PC-9 (cell line): Measurements from ENCODE around the gene ZNF48. TPM values are rescaled to one million over a fixed set of nuclear protein-coding genes. Genes with fewer than 3 reads are reported as not detected.

Experiments
- BruUV-seq: library from RNA; stranded (reverse); fragments of 400-500 nt; replicated peaks from 2 replicates; lab custom pipeline; 2021; lab: Mats Ljungman, UMichigan
- CTCF ChIA-PET: fragments of 300-600 bp; sonication (Branson Sonifier 250); formaldehyde crosslinking; loops from one replicate; lab custom pipeline; 2022; ENCODE audit warnings: antibody characterized with exemption; lab: Charles Lee
- POLR2A ChIA-PET: fragments of 300-600 bp; sonication (Branson Sonifier 250); formaldehyde crosslinking; loops from one replicate; lab custom pipeline; 2022; ENCODE audit warnings: antibody characterized with exemption; ENCODE audit not compliant: unreplicated experiment; lab: Charles Lee
- DNase-seq, 2 experiments: peaks; one replicate each; pipeline versions ENCODE4 v3.0.0 to v3.0.0-alpha.2; 2015 to 2022; ENCODE audit warnings: mixed read lengths in 1 of 2
- H2AFZ ChIP-seq: fragments of 200-600 bp; sonication (generic); 2 replicates; pipeline ENCODE4 v1.8.1; 2017; ENCODE audit warnings: antibody characterized with exemption
- H3F3A ChIP-seq: fragments of 200-600 bp; sonication (generic); 2 replicates; pipeline ENCODE4 v1.8.1; 2017; ENCODE audit warnings: antibody characterized with exemption, mild to moderate bottlenecking, low read depth; ENCODE audit not compliant: insufficient read depth
- H3K27ac ChIP-seq: fragments of 200-600 bp; sonication (generic); 2 replicates; pipeline ENCODE4 v1.6.1; 2016; ENCODE audit warnings: mixed run types
- H3K27me3 ChIP-seq: fragments of 200-600 bp; sonication (generic); 2 replicates; pipeline ENCODE4 v1.6.1; 2016; ENCODE audit warnings: low read depth, mixed run types; ENCODE audit not compliant: insufficient read depth
- H3K36me3 ChIP-seq: fragments of 200-600 bp; sonication (generic); 2 replicates; pipeline ENCODE4 v1.6.1; 2016; ENCODE audit warnings: low read depth, mixed run types
- H3K4me1 ChIP-seq: fragments of 200-600 bp; sonication (generic); replicated peaks from 2 replicates; pipeline ENCODE4 v1.6.1; 2016; ENCODE audit warnings: mixed run types; ENCODE audit not compliant: insufficient read depth
- H3K4me2 ChIP-seq: fragments of 200-600 bp; sonication (generic); 2 replicates; pipeline ENCODE4 v1.6.1; 2017; ENCODE audit warnings: mixed run types
- H3K4me3 ChIP-seq: fragments of 200-600 bp; sonication (generic); 2 replicates; pipeline ENCODE4 v1.6.1; 2016; ENCODE audit warnings: mixed run types
- H3K79me2 ChIP-seq: fragments of 200-600 bp; sonication (generic); 2 replicates; pipeline ENCODE4 v1.6.1; 2017; ENCODE audit warnings: low read depth, mixed run types
- H3K9me2 ChIP-seq: fragments of 200-600 bp; sonication (generic); 2 replicates; pipeline ENCODE4 v1.8.1; 2017; ENCODE audit warnings: mild to moderate bottlenecking; ENCODE audit not compliant: insufficient read depth
- H3K9me3 ChIP-seq: fragments of 200-600 bp; sonication (generic); 2 replicates; pipeline ENCODE4 v1.8.1; 2016; ENCODE audit warnings: low read depth; ENCODE audit not compliant: insufficient read depth
- H4K20me1 ChIP-seq: fragments of 200-600 bp; sonication (generic); 2 replicates; pipeline ENCODE4 v1.8.1; 2017; ENCODE audit not compliant: insufficient read depth
- CTCF ChIP-seq: fragments of 200-600 bp; sonication (generic); conservative IDR thresholded peaks from 2 replicates; pipeline ENCODE4 v1.6.1; 2017; ENCODE audit warnings: mixed run types, antibody characterized with exemption, mild to moderate bottlenecking, moderate library complexity
- EZH2 ChIP-seq: fragments of 200-600 bp; sonication (generic); IDR thresholded peaks from 2 replicates; pipeline ENCODE4 v1.8.0; 2017; ENCODE audit warnings: antibody characterized with exemption, low read depth
- intact Hi-C: fragments of 100-400 bp; cut with micrococcal nuclease; formaldehyde crosslinking; loops from one replicate; pipeline ENCODE4 v1.10.0; 2022; ENCODE audit not compliant: unreplicated experiment
- total RNA-seq: library from RNA; stranded (reverse); gene quantifications from 2 replicates; pipeline ENCODE4 v1.2.3, GENCODE V29; 2021

ZNF48 gene
- total RNA-seq, 1 experiment from 2014 or later: 20.1 TPM

GRCh38 chr16:30406795-30407101 is 11.5 kb downstream of the ZNF48 start:
- TF ChIP-seq EZH2: no peak
- no peak for TF ChIP-seq CTCF
- intact Hi-C loops: loop anchor here (1.0 to 5.0 kb wide), 2 partner anchors 29 to 354 kb away; a partner anchor contains a TSS
- H4K20me1 ChIP-seq: no peaks in the 10 kb centered on the region
- BruUV-seq: no TSS peak
- H3K9me3 ChIP-seq: no peaks in the 10 kb centered on the region
- POLR2A ChIA-PET: interaction anchor here (0.6 to 1.2 kb wide), 7 partner anchors 9 to 939 kb away, joined by 3 to 13 read pairs (median 4); no protein-coding TSS in a partner anchor
- H3F3A ChIP-seq: peaks cover 18% of the 10 kb centered on the region; the same call in 1 of the 2 replicates
- no peaks in the 10 kb centered on the region for H3K36me3 ChIP-seq
- no peaks in the 10 kb centered on the region for H3K9me2 ChIP-seq
- H3K27ac ChIP-seq: no peak overlapping the region
- H2AFZ ChIP-seq: peak overlapping the region; percentile 92
- H3K4me2 ChIP-seq: peak overlapping the region; percentile 69
- peak overlapping the region; percentile 86; the same call in 1 of the 2 replicates for H3K4me3 ChIP-seq
- peaks cover 12% of the 10 kb centered on the region; the same call in 1 of the 2 replicates for H3K79me2 ChIP-seq
- CTCF ChIA-PET: interaction anchor here (0.5 to 1.2 kb wide), 2 partner anchors 9 to 11 kb away, joined by 3 to 18 read pairs; no protein-coding TSS in a partner anchor
- no peaks in the 10 kb centered on the region for H3K27me3 ChIP-seq
- DNase-seq: no peak
- peaks cover 19% of the 10 kb centered on the region for H3K4me1 ChIP-seq

GRCh38 chr16:30407102-30407803 is 12.0 kb downstream of the ZNF48 start, which contains the start of gene ZNF771:
TSS of gene ZNF771 (plus strand) at chr16:30407606. CDS start at chr16:30408054, 448 bp downstream.
- H3K4me2 ChIP-seq: peak within 1 kb of the TSS; percentile 69
- peaks cover 13% of the 10 kb centered on the region; the same call in 1 of the 2 replicates for H3F3A ChIP-seq
- intact Hi-C loops: loop anchor here (1.0 to 5.0 kb wide), 2 partner anchors 30 to 355 kb away; a partner anchor contains a TSS
- no peaks in the 10 kb centered on the region for H4K20me1 ChIP-seq
- no peaks in the 10 kb centered on the region for H3K9me2 ChIP-seq
- H3K4me3 ChIP-seq: peak within 1 kb of the TSS; percentile 86
- H3K36me3 ChIP-seq: no peaks in the 10 kb centered on the region
- CTCF ChIA-PET: interaction anchor here (0.6 to 1.2 kb wide), 3 partner anchors 10 to 199 kb away, joined by 3 read pairs; no protein-coding TSS in a partner anchor
- TF ChIP-seq EZH2: no peak
- TF ChIP-seq CTCF: no peak
- no peaks in the 10 kb centered on the region for H3K9me3 ChIP-seq
- peak; percentile 72 to 96 for DNase-seq
- POLR2A ChIA-PET: interaction anchor here (0.6 to 1.2 kb wide), 13 partner anchors 9 to 940 kb away, joined by 3 to 16 read pairs (median 4); partner anchors contain the start of genes DCTPP1 and ZNF48
- H2AFZ ChIP-seq: peak within 1 kb of the TSS; percentile 92
- H3K27me3 ChIP-seq: no peaks in the 10 kb centered on the region
- H3K79me2 ChIP-seq: peaks cover 12% of the 10 kb centered on the region; the same call in 1 of the 2 replicates
- H3K4me1 ChIP-seq: peaks cover 19% of the 10 kb centered on the region
- BruUV-seq: TSS peak; percentile 90
- H3K27ac ChIP-seq: peak within 1 kb of the TSS; percentile 37; the same call in 1 of the 2 replicates

GRCh38 chr16:30407804-30408534 is 12.7 kb downstream of the ZNF48 start:
- Histone ChIP-seq H3K4me1 (peaks cover 19% of the 10 kb centered on the region), H3K9me2 (no peaks in the 10 kb centered on the region), H3K27me3 (no peaks in the 10 kb centered on the region), H3K4me3 (peak overlapping the region; percentile 86), H3F3A (peaks cover 12% of the 10 kb centered on the region; the same call in 1 of the 2 replicates), H2AFZ (peak overlapping the region; percentile 92), H3K4me2 (peak overlapping the region; percentile 69), H3K27ac (0 out of 2 replicates have a peak overlapping the region, but pooled peaks have one; percentile 37), H3K36me3 (no peaks in the 10 kb centered on the region), H3K79me2 (peaks cover 12% of the 10 kb centered on the region; the same call in 1 of the 2 replicates), H3K9me3 (no peaks in the 10 kb centered on the region), H4K20me1 (no peaks in the 10 kb centered on the region)
- no TSS peak for BruUV-seq
- no peak for TF ChIP-seq EZH2
- no peak for TF ChIP-seq CTCF
- ChIA-PET CTCF (interaction anchor here (0.5 to 1.9 kb wide), 4 partner anchors 22 to 201 kb away, joined by 3 to 9 read pairs (median 4); partner anchors contain the start of gene DCTPP1), POLR2A (interaction anchor here (0.5 to 1.2 kb wide), 12 partner anchors 8 to 332 kb away, joined by 3 to 16 read pairs (median 4); partner anchors contain the start of genes DCTPP1 and ZNF48)
- intact Hi-C loops: loop anchor here (1.0 to 5.0 kb wide), 5 partner anchors 31 to 356 kb away; partner anchors contain the start of genes CD2BP2 and TBX6
- peak in 1 of 2 experiments; percentile 51 for DNase-seq
